GM12878 (cell line): Measurements from ENCODE around the gene VSTM2B. TPM values are rescaled to one million over a fixed set of nuclear protein-coding genes. Genes with fewer than 3 reads are reported as not detected.

Experiments used
- ATAC-seq: fragments of 200-7000 bp; cut with Tn5 transposase; 3 replicates; pipeline ENCODE4 v1.9.1; 2020; ENCODE audit warnings: mild to moderate bottlenecking, moderate library complexity
- BruUV-seq: library from RNA; stranded (reverse); fragments of 400-500 nt; replicated peaks from 2 replicates; lab custom pipeline; 2021; lab: Mats Ljungman, UMichigan
- CTCF ChIA-PET: fragments of 300-600 bp; sonication (Branson Sonifier 250); formaldehyde crosslinking; extraction: SDS; loops from one replicate; lab custom pipeline; 2021; ENCODE audit warnings: inconsistent platforms; lab: Yijun Ruan, JAX
- POLR2A ChIA-PET: fragments of 350-600 bp; formaldehyde crosslinking; extraction: SDS; loops from one replicate; lab custom pipeline; 2021; ENCODE audit warnings: inconsistent platforms; lab: Charles Lee
- RAD21 ChIA-PET: fragments of 300-600 bp; sonication (Branson Sonifier 250); formaldehyde crosslinking; loops from one replicate; lab custom pipeline; 2023; ENCODE audit warnings: antibody characterized with exemption; ENCODE audit not compliant: unreplicated experiment; lab: Charles Lee
- SMC1A ChIA-PET: fragments of 300-600 bp; sonication (Branson Sonifier 250); formaldehyde crosslinking; loops from one replicate; lab custom pipeline; 2023; ENCODE audit not compliant: unreplicated experiment, uncharacterized antibody; lab: Charles Lee
- DNase-seq: peaks from one replicate; pipeline ENCODE4 v3.0.0-alpha.2; 2011; ENCODE audit warnings: low read depth, low spot score
- FAIRE-seq: peaks from 3 replicates; lab custom pipeline; 2011; peaks lifted over from hg19 to GRCh38; lab: Jason Lieb, UNC
- H2AFZ ChIP-seq: 2 replicates; pipeline ENCODE4 v1.6.0; 2011; ENCODE audit warnings: low read depth, low read length, control low read depth; ENCODE audit not compliant: control insufficient read depth
- H3K27ac ChIP-seq: 2 replicates; pipeline ENCODE4 v1.5.1; 2011; ENCODE audit warnings: control low read depth; ENCODE audit not compliant: control insufficient read depth, insufficient read depth
- H3K27me3 ChIP-seq, 2 experiments: replicated peaks in 1 of 2; 2 replicates each; pipeline versions ENCODE4 v1.6.0 to v1.6.1; 2011; ENCODE audit warnings: low read length in 1 of 2; ENCODE audit not compliant: control insufficient read depth in 2 of 2, insufficient read depth in 2 of 2
- H3K36me3 ChIP-seq, 2 experiments: 2 replicates each; pipeline ENCODE4 v1.5.1; 2011; ENCODE audit warnings: low read length in 1 of 2; ENCODE audit not compliant: control insufficient read depth in 2 of 2, insufficient read depth in 2 of 2
- H3K4me1 ChIP-seq: 2 replicates; pipeline ENCODE4 v1.6.1; 2011; ENCODE audit warnings: mild to moderate bottlenecking, low read length, moderate library complexity, mixed read lengths; ENCODE audit not compliant: control insufficient read depth, insufficient read depth
- H3K4me2 ChIP-seq: 2 replicates; pipeline ENCODE4 v1.6.0; 2011; ENCODE audit warnings: control low read depth; ENCODE audit not compliant: control insufficient read depth, insufficient read depth
- H3K4me3 ChIP-seq: fragments of 200-600 bp; sonication (generic); 2 replicates; pipeline ENCODE4 v1.5.1; 2016
- H3K79me2 ChIP-seq: 2 replicates; pipeline ENCODE4 v1.6.0; 2011; ENCODE audit warnings: low read length; ENCODE audit not compliant: control insufficient read depth, insufficient read depth
- H3K9ac ChIP-seq: 2 replicates; pipeline ENCODE4 v1.8.0; 2011; ENCODE audit warnings: low read length, control low read depth, mixed read lengths; ENCODE audit not compliant: control insufficient read depth, insufficient read depth
- H3K9me3 ChIP-seq: replicated peaks from 3 replicates; pipeline ENCODE4 v1.5.1; 2011; ENCODE audit warnings: mild to moderate bottlenecking, low read length; ENCODE audit not compliant: control insufficient read depth, insufficient read depth
- H4K20me1 ChIP-seq: 2 replicates; pipeline ENCODE4 v1.6.0; 2011; ENCODE audit not compliant: control insufficient read depth, insufficient read depth
- CBX5 ChIP-seq: sonication (generic); IDR thresholded peaks from 2 replicates; pipeline ENCODE4 v1.6.1; 2016; ENCODE audit warnings: low read depth, moderate library complexity, mild to moderate bottlenecking, inconsistent platforms
- CUX1 ChIP-seq: IDR thresholded peaks from 2 replicates; pipeline ENCODE4 v1.6.1; 2012; ENCODE audit warnings: improper control_type of control experiment, low read depth, low read length; ENCODE audit not compliant: insufficient replicate concordance
- EP300 ChIP-seq, 2 experiments: fragments of 150-350 bp in 1 of 2; IDR thresholded peaks; 2 replicates each; pipeline ENCODE4 v1.6.1; 2011 to 2012; ENCODE audit warnings: low read depth in 2 of 2, low read length in 2 of 2, borderline replicate concordance in 1 of 2, improper control_type of control experiment in 1 of 2, inconsistent platforms in 1 of 2; ENCODE audit not compliant: control insufficient read depth in 1 of 2
- ESRRA ChIP-seq: IDR thresholded peaks from 2 replicates; pipeline ENCODE4 v1.6.1; 2012; ENCODE audit warnings: mild to moderate bottlenecking, low read length, improper control_type of control experiment
- GATAD2B ChIP-seq: fragments of 450-650 bp; conservative IDR thresholded peaks from 2 replicates; pipeline ENCODE4 v1.6.1; 2017; ENCODE audit warnings: low read depth, mild to moderate bottlenecking, moderate library complexity
- MTA3 ChIP-seq: IDR thresholded peaks from 2 replicates; pipeline ENCODE4 v1.6.1; 2012; ENCODE audit warnings: low read length, inconsistent platforms, borderline replicate concordance
- PAX5 ChIP-seq: IDR thresholded peaks from 2 replicates; pipeline ENCODE4 v1.6.1; 2011; ENCODE audit warnings: low read depth, low read length, borderline replicate concordance
- SP1 ChIP-seq: IDR thresholded peaks from one replicate; pipeline ENCODE4 v1.6.1; 2011; ENCODE audit warnings: low read depth, low read length
- SUPT20H ChIP-seq: IDR thresholded peaks from 2 replicates; pipeline ENCODE4 v1.6.1; 2011; ENCODE audit warnings: low read depth, mild to moderate bottlenecking, low read length, moderate library complexity, borderline replicate concordance; ENCODE audit not compliant: control insufficient read depth
- SUZ12 ChIP-seq: fragments of 200-600 bp; sonication (generic); IDR thresholded peaks from one replicate; pipeline ENCODE4 v1.6.1; 2018; ENCODE audit warnings: antibody characterized with exemption, mild to moderate bottlenecking; ENCODE audit not compliant: unreplicated experiment
- ZNF207 ChIP-seq: fragments of 450-650 bp; IDR thresholded peaks from 2 replicates; pipeline ENCODE4 v1.6.1; 2014; ENCODE audit warnings: antibody characterized with exemption, mild to moderate bottlenecking, borderline replicate concordance
- ZNF24 ChIP-seq: fragments of 450-650 bp; IDR thresholded peaks from 2 replicates; pipeline ENCODE4 v1.6.1; 2017; ENCODE audit warnings: antibody characterized with exemption, mild to moderate bottlenecking
- WGBS: methylation state at CpG from one replicate; pipeline ENCODE4 v1.1.6; 2016; ENCODE audit warnings: low lambda C conversion rate; ENCODE audit not compliant: insufficient replicate concordance, insufficient coverage; ENCODE audit errors: missing lambda C conversion rate; 5-methylcytosine and 5-hydroxymethylcytosine counted together
- in situ Hi-C: fragments of 300-500 bp; cut with MboI; formaldehyde crosslinking; loops from 9 replicates; pipeline ENCODE4 v1.14.3; 2018; ENCODE audit warnings: mixed read lengths
- intact Hi-C: fragments of 100-400 bp; cut with micrococcal nuclease; formaldehyde crosslinking; loops from one replicate; pipeline ENCODE4 v1.14.2; 2022; ENCODE audit not compliant: unreplicated experiment
- polyA plus RNA-seq, 11 experiments: library from polyadenylated mRNA; depleted of rRNA in 4 of 11; unstranded in 6 of 11; stranded (reverse) in 5 of 11; fragments of >200 nt; fragmentation: Nextera tagmentation in 4 of 11; fragmentation: Illumina TruSeq in 1 of 11; extraction: Ambion mirVana in 4 of 11; extraction: Trizol in 1 of 11; gene quantifications; 1 replicate in 1 of 11; 2 replicates in 10 of 11; pipeline versions ENCODE4 v1.2.1 to v1.2.3, GENCODE V29; 2011 to 2016; ENCODE audit warnings: inconsistent platforms in 2 of 11, missing spikeins in 2 of 11, low read depth in 1 of 11
- total RNA-seq, 4 experiments: library from RNA; depleted of rRNA in 3 of 4; stranded (reverse); fragments of >200 nt in 3 of 4; fragmentation: Illumina TruSeq in 1 of 4; extraction: Trizol in 1 of 4; gene quantifications; 2 replicates each; pipeline versions ENCODE4 v1.2.1 to v1.2.3, GENCODE V29; 2013 to 2021
- TF ChIP-seq, protein P1 (sequence below): fragments of 450-650 bp; IDR thresholded peaks from 2 replicates; pipeline ENCODE4 v1.6.1; 2017; ENCODE audit warnings: mild to moderate bottlenecking

Gene VSTM2B
- total and polyA plus RNA-seq, 10 of the 15 experiments (the other 5 are each of a cell fraction or from before 2014, with no cell fraction given), result not detected

- TF ChIP-seq ZNF207 (no peak), SUZ12 (no peak)
Observed at GRCh38 chr19:29507081-29507860, 18.5 kb upstream of the VSTM2B start (continued).

DNA sequence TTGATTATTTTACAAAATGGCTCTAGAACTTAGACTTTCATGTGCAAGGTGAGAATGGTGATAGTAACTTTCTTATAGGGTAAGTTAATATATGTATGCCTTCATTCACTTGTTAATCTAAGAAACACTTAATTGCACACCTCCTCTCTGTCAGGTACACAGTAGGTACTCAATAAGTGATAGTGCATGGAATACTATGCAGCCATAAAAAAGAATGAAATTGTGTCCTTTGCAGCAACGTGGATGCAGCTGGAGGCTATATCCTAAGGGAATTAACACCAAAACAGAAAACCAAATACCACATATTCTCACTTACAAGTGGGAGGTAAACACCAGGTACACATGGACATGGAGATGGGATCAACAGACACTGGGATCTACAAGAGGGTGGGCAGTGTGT lies 17.6 kb upstream of the VSTM2B start:
- no peaks in the 10 kb centered on the region for H3K79me2 ChIP-seq
- DNase-seq (no peak), ATAC-seq (no peak), FAIRE-seq (no peak)
- H3K27me3 ChIP-seq, result no peaks in the 10 kb centered on the region
- H3K4me2 ChIP-seq, result no peak overlapping the region
- TF ChIP-seq CUX1 (no peak), SUPT20H (no peak), MTA3 (no peak), PAX5 (no peak), ZNF24 (no peak), ESRRA (no peak), SP1 (no peak), EP300 (IDR thresholded peaks at IDR 0.05; ENCODE audit: borderline replicate concordance in 1 of 2, control insufficient read depth in 1 of 2, low read depth in 2 of 2, low read length in 2 of 2) (no peak), CBX5 (no peak), GATAD2B (no peak)
- TF ChIP-seq, protein P1, sequence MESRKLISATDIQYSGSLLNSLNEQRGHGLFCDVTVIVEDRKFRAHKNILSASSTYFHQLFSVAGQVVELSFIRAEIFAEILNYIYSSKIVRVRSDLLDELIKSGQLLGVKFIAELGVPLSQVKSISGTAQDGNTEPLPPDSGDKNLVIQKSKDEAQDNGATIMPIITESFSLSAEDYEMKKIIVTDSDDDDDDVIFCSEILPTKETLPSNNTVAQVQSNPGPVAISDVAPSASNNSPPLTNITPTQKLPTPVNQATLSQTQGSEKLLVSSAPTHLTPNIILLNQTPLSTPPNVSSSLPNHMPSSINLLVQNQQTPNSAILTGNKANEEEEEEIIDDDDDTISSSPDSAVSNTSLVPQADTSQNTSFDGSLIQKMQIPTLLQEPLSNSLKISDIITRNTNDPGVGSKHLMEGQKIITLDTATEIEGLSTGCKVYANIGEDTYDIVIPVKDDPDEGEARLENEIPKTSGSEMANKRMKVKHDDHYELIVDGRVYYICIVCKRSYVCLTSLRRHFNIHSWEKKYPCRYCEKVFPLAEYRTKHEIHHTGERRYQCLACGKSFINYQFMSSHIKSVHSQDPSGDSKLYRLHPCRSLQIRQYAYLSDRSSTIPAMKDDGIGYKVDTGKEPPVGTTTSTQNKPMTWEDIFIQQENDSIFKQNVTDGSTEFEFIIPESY, result no peak
- ChIA-PET CTCF (no interaction called here), POLR2A (no interaction called here), RAD21 (no interaction called here), SMC1A (no interaction called here)
- no peaks in the 10 kb centered on the region for H3K9me3 ChIP-seq
- intact Hi-C loops (no loop called here), in situ Hi-C loops (no loop called here)
- WGBS, result 0% methylated on average over 1 of the region's 1 CpG
- H3K27ac ChIP-seq, result no peak overlapping the region
- H4K20me1 ChIP-seq, result no peaks in the 10 kb centered on the region
- no TSS peak for BruUV-seq
- no peak overlapping the region for H3K9ac ChIP-seq
- no peak overlapping the region for H3K4me3 ChIP-seq
- H3K4me1 ChIP-seq, result no peaks in the 10 kb centered on the region
- no peaks in the 10 kb centered on the region for H3K36me3 ChIP-seq
- no peak overlapping the region for H2AFZ ChIP-seq
